Measurements from ENCODE around the gene PTPRT. TPM values are rescaled to one million over a fixed set of nuclear protein-coding genes. Genes with fewer than 3 reads are reported as not detected.

PTPRT gene
- total RNA-seq, 4 donors from 2014 or later, result under 0.01 to 0.64 (median 0.40) TPM

GRCh38 chr20:42635699-42636411 lies 553.9 kb downstream of the PTPRT start:
- H3K27me3 ChIP-seq, result no peaks in the 10 kb centered on the region
- no peaks in the 10 kb centered on the region for H3K9me3 ChIP-seq
- intact Hi-C loops (cut with DNase I; ENCODE audit: low total_unique reads) (no loop called here), in situ Hi-C loops (cut with MboI; ENCODE audit: low pct_ligation_motif_present in 1 of 4, low pct_unique_long_range_greater_than_20kb in 1 of 4, low sequenced_read_pairs in 3 of 4) (no loop called here)
- no peaks in the 10 kb centered on the region for H3K36me3 ChIP-seq
- TF ChIP-seq CTCF (IDR thresholded peaks at IDR 0.05) (no peak), EP300 (IDR thresholded peaks at IDR 0.05; ENCODE audit: low read depth) (no peak), POLR2A (IDR thresholded peaks at IDR 0.05) (no peak), POLR2AphosphoS5 (IDR thresholded peaks at IDR 0.05) (no peak)
- no peak overlapping the region for H3K4me3 ChIP-seq
- 52 to 62% methylated on average over 6 of the region's 6 CpGs for WGBS, 2 donors (ENCODE audit: low coverage in 1 of 2)
- no peak overlapping the region for H3K27ac ChIP-seq
- H3K4me1 ChIP-seq, result no peaks in the 10 kb centered on the region
- DNase-seq, result no peak

- H3K27me3 ChIP-seq, result no peaks in the 10 kb centered on the region
- H3K27ac ChIP-seq, result no peak overlapping the region
- 82 to 100% methylated on average over 2 of the region's 2 CpGs for WGBS, 2 donors (ENCODE audit: low coverage in 1 of 2)
- DNase-seq, result no peak
- H3K9me3 ChIP-seq, result no peaks in the 10 kb centered on the region
- in situ Hi-C loops (cut with MboI; ENCODE audit: low pct_ligation_motif_present in 1 of 4, low pct_unique_long_range_greater_than_20kb in 1 of 4, low sequenced_read_pairs in 3 of 4), result no loop called here
- no peaks in the 10 kb centered on the region for H3K36me3 ChIP-seq
- no peak overlapping the region for H3K4me3 ChIP-seq
- intact Hi-C loops (cut with DNase I; ENCODE audit: low total_unique reads), result no loop called here
- no peaks in the 10 kb centered on the region for H3K4me1 ChIP-seq
- TF ChIP-seq POLR2A (IDR thresholded peaks at IDR 0.05) (no peak), CTCF (IDR thresholded peaks at IDR 0.05) (no peak), POLR2AphosphoS5 (IDR thresholded peaks at IDR 0.05) (no peak), EP300 (IDR thresholded peaks at IDR 0.05; ENCODE audit: low read depth) (no peak)
Observed at GRCh38 chr20:42634156-42634555, 555.5 kb downstream of the PTPRT start.

- Histone ChIP-seq H3K9me3 (no peaks in the 10 kb centered on the region), H3K27me3 (no peaks in the 10 kb centered on the region), H3K4me1 (no peaks in the 10 kb centered on the region), H3K4me3 (no peak overlapping the region), H3K36me3 (no peaks in the 10 kb centered on the region), H3K27ac (no peak overlapping the region)
- WGBS, 2 donors (ENCODE audit: low coverage in 1 of 2), result 33 to 65% methylated on average over 1 of the region's 1 CpG
- TF ChIP-seq CTCF (IDR thresholded peaks at IDR 0.05) (no peak), POLR2AphosphoS5 (IDR thresholded peaks at IDR 0.05) (no peak), EP300 (IDR thresholded peaks at IDR 0.05; ENCODE audit: low read depth) (no peak), POLR2A (IDR thresholded peaks at IDR 0.05) (no peak)
- no peak for DNase-seq
- in situ Hi-C loops (cut with MboI; ENCODE audit: low pct_ligation_motif_present in 1 of 4, low pct_unique_long_range_greater_than_20kb in 1 of 4, low sequenced_read_pairs in 3 of 4), result no loop called here
- intact Hi-C loops (cut with DNase I; ENCODE audit: low total_unique reads), result no loop called here
Observed at GRCh38 chr20:42628683-42629082, 561.0 kb downstream of the PTPRT start.

- WGBS, 2 donors (ENCODE audit: low coverage in 1 of 2), result 66 to 67% methylated on average over 3 of the region's 3 CpGs
Observed at GRCh38 chr20:42613076-42613475, 576.6 kb downstream of the PTPRT start.

More at GRCh38 chr20:42613076-42613475, 576.6 kb downstream of the PTPRT start:
- H3K4me3 ChIP-seq, result no peak overlapping the region
- H3K36me3 ChIP-seq, result no peaks in the 10 kb centered on the region
- H3K9me3 ChIP-seq, result no peaks in the 10 kb centered on the region
- in situ Hi-C loops (cut with MboI; ENCODE audit: low pct_ligation_motif_present in 1 of 4, low pct_unique_long_range_greater_than_20kb in 1 of 4, low sequenced_read_pairs in 3 of 4) (no loop called here), intact Hi-C loops (cut with DNase I; ENCODE audit: low total_unique reads) (no loop called here)
- H3K27ac ChIP-seq, result no peak overlapping the region
- H3K27me3 ChIP-seq, result no peaks in the 10 kb centered on the region
- DNase-seq, result no peak
- TF ChIP-seq POLR2AphosphoS5 (IDR thresholded peaks at IDR 0.05) (no peak), EP300 (IDR thresholded peaks at IDR 0.05; ENCODE audit: low read depth) (no peak), POLR2A (IDR thresholded peaks at IDR 0.05) (no peak), CTCF (IDR thresholded peaks at IDR 0.05) (no peak)
- no peaks in the 10 kb centered on the region for H3K4me1 ChIP-seq

Data from transverse colon (tissue), 4 donors.